Brain microvascular endothelial cell (primary cell): ENCODE results near the gene KIAA0825.
A peak's percentile ranks its signal among the peaks of the same experiment; 100 is the strongest.

Source experiments
- DNase-seq: peaks from one replicate; pipeline ENCODE4 v3.0.0-alpha.2; 2020
- H3K27ac ChIP-seq: fragments of 250-450 bp; sonication (Bioruptor Pico); 2 replicates; pipeline ENCODE4 v1.5.1; 2020; ENCODE audit warnings: mild to moderate bottlenecking, moderate library complexity
- H3K27me3 ChIP-seq: fragments of 250-450 bp; sonication (Bioruptor Pico); replicated peaks from 2 replicates; pipeline ENCODE4 v1.5.1; 2020; ENCODE audit warnings: mild to moderate bottlenecking
- H3K36me3 ChIP-seq: fragments of 250-450 bp; sonication (Bioruptor Pico); replicated peaks from 2 replicates; pipeline ENCODE4 v1.5.1; 2020; ENCODE audit warnings: mild to moderate bottlenecking
- H3K4me3 ChIP-seq: 2 replicates; pipeline ENCODE4 v1.5.1; 2011; ENCODE audit warnings: low read depth, mild to moderate bottlenecking, control low read depth, low read length, moderate library complexity
- in situ Hi-C: cut with HindIII; loops from 2 replicates; pipeline ENCODE4 v1.10.0; 2017; ENCODE audit warnings: low sequenced_read_pairs, low pct_ligation_motif_present
- TF ChIP-seq, protein P1 (sequence below): IDR thresholded peaks from 2 replicates; pipeline ENCODE4 v1.5.1; 2011; ENCODE audit warnings: low read depth, mild to moderate bottlenecking, moderate library complexity, low read length, control low read depth, inconsistent platforms; ENCODE audit errors: missing control alignments

The KIAA0825 gene

DNA sequence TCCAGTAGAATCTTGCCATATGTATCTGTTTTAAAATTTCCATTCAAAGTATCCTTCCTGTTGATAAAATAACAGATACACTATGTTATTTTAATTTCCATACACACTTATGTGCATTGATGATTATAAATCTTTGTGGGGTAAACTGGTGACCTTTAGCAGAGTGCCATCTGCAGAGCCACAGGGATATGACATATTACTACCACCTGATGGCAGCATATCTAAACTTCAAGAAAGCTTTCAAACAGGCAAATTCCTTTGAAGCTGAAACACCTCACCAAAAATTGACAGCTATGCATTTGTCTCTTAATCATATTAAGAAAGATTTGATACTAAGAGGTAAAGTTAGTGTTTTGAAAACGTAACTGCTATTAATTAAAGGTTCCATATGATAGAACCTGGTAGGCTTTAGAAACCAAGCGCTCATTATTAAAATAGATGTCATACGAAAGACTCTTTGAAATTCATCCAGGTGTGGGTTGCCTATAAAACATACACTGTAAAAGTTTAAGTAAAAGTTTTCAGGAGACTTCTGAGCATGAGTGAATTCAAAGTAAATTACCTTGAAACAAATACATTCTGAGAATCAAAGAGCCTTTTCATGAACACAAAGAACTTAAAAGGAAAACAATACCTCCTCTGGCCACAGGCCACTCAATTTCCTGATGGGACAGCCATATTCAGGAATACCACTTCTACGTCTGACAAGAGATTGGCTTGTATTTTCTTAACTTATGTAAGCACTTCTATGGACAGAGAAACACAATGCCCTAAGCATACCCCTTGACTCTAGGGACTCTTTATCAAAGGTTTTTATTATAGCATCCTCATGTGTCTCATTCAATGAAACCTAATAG lies 93.3 kb downstream of the KIAA0825 start:
- TF ChIP-seq, protein P1, sequence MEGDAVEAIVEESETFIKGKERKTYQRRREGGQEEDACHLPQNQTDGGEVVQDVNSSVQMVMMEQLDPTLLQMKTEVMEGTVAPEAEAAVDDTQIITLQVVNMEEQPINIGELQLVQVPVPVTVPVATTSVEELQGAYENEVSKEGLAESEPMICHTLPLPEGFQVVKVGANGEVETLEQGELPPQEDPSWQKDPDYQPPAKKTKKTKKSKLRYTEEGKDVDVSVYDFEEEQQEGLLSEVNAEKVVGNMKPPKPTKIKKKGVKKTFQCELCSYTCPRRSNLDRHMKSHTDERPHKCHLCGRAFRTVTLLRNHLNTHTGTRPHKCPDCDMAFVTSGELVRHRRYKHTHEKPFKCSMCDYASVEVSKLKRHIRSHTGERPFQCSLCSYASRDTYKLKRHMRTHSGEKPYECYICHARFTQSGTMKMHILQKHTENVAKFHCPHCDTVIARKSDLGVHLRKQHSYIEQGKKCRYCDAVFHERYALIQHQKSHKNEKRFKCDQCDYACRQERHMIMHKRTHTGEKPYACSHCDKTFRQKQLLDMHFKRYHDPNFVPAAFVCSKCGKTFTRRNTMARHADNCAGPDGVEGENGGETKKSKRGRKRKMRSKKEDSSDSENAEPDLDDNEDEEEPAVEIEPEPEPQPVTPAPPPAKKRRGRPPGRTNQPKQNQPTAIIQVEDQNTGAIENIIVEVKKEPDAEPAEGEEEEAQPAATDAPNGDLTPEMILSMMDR = peak; percentile 62
- in situ Hi-C loops = no loop called here
- Histone ChIP-seq H3K27ac (no peak overlapping the region), H3K4me3 (no peak overlapping the region), H3K36me3 (no peaks in the 10 kb centered on the region), H3K27me3 (no peaks in the 10 kb centered on the region)
- DNase-seq = peak; percentile 30

DNA sequence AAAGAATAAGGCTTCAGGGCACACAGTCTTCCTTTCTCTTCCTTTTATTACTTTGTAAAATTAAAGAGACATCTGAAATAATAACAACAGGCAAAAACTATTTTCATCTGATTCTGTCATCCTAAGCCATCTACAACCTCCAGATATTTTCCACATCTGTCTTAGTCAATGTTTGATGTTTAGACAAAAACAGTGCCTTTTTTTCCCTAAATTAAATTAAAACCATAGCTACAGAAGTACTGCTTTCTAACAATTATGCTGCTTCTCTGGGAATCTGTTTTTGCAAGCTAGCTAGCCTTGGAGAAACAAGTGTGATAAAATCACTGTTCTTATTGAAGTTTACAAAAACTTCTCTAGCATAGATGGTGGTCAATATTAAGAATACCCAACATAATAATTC lies 95.4 kb downstream of the KIAA0825 start:
- no peak for DNase-seq
- Histone ChIP-seq H3K4me3 (no peak overlapping the region), H3K27me3 (no peaks in the 10 kb centered on the region), H3K27ac (no peak overlapping the region), H3K36me3 (no peaks in the 10 kb centered on the region)
- TF ChIP-seq, protein P1 = no peak
- in situ Hi-C loops = no loop called here

DNA sequence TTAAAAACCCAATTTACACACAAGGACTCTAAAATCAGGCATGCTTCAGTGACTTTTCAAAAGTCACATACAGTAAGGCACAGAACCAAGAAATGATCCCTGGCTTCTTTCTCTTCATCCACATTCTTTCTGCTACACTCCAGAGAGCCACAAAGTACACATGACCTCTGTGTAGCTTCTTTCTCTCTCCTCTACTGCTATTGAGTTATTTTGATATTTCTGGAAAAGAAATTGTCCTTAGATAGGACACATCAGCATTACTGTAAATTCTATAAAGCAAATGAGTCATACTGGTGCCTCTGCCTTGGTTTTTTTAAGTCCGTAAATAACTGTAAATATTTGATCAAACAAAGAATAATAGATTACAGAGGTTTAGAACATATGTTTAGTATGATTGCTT lies 96.3 kb downstream of the KIAA0825 start:
- in situ Hi-C loops = no loop called here
- TF ChIP-seq, protein P1 = no peak
- peak; percentile 6 for DNase-seq
- Histone ChIP-seq H3K4me3 (no peak overlapping the region), H3K27me3 (no peaks in the 10 kb centered on the region), H3K36me3 (no peaks in the 10 kb centered on the region), H3K27ac (no peak overlapping the region)

DNA sequence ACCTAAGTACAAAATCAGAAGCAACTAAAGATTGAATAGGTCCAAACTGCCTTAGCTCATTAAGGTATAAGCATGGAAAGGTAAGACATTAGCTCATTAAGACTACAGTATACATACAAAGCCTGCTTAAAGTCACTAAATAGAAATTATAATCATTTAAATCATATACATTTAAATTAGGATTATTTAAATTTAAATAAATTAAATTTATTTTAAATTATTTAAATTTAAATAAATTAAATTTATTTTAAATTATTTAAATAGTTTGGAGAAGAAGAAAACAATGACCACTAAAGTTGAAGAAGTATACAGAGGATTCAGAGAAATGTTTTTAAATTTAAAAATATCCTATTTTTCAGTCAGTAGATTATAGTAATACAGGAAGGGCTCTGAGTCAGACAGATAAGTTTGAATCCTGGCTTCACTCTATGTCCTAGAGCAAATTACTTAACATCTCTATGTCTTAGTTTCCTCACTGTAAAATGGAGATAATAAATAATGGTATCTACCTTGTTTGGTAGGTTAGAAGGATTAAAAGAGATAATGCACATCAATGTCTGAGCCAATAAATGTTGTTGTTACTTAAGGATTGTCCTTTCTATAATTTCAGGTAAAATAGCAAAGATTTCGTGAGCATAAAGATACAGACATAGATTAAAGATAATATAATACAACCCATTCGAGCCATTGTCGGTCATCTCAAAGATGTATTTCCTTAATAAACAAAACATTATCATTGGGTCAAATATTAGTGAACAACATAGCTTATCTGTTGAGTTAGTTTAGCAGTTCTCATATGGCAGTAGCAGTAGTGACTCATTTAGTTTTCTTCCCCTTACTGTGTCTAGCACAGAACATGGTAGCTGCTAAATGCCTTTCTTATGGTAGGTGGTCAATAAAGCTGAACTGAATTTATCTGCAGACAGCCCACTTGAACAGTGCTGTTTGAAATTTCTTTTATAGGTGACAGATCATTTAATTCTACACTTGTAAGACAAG lies 100.6 kb downstream of the KIAA0825 start:
- Histone ChIP-seq H3K27me3 (no peaks in the 10 kb centered on the region), H3K4me3 (no peak overlapping the region), H3K36me3 (no peaks in the 10 kb centered on the region), H3K27ac (no peak overlapping the region)
- no peak for DNase-seq
- TF ChIP-seq, protein P1 = no peak
- in situ Hi-C loops = no loop called here

DNA sequence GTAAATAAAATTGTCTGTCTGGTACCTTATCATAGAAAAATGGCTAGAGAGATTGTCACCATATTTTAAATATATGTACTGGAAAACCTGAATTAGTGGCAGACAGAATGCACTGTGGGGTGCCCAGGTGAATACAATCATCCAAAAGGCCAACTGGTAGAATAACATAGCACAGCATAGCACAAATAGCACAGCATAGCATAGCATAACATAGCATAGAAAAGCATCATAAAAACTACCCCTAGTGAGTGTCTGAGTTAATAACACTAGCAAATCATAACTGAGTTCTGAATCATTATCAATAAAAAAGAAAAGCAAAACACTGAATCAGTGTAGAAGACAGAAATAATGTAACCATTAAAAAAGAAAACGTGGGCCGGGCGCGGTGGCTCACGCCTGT lies 102.3 kb downstream of the KIAA0825 start:
- Histone ChIP-seq H3K27ac (no peak overlapping the region), H3K36me3 (no peaks in the 10 kb centered on the region), H3K4me3 (no peak overlapping the region), H3K27me3 (no peaks in the 10 kb centered on the region)
- no peak for DNase-seq
- TF ChIP-seq, protein P1 = no peak
- in situ Hi-C loops = no loop called here
